Activated naive CD8-positive, alpha-beta T cell treated with anti-CD3 and anti-CD28 coated beads for 36 hours (primary cell): Measurements from ENCODE around the gene GREB1. TPM values are rescaled to one million over a fixed set of nuclear protein-coding genes. Genes with fewer than 3 reads are reported as not detected.

Experiments used
- DNase-seq: peaks from one replicate; pipeline ENCODE4 v3.0.0; 2021
- H3K27ac Mint-ChIP-seq: one replicate; pipeline ENCODE4 v1.8.0; 2022; ENCODE audit warnings: mild to moderate bottlenecking, moderate library complexity, mixed read lengths
- H3K27me3 Mint-ChIP-seq: one replicate; pipeline ENCODE4 v1.8.0; 2022; ENCODE audit warnings: mild to moderate bottlenecking, mixed read lengths
- H3K36me3 Mint-ChIP-seq: one replicate; pipeline ENCODE4 v1.8.0; 2021; ENCODE audit warnings: mild to moderate bottlenecking, mixed read lengths
- H3K4me1 Mint-ChIP-seq: one replicate; pipeline ENCODE4 v1.8.0; 2021; ENCODE audit warnings: mixed read lengths
- H3K4me3 Mint-ChIP-seq: one replicate; pipeline ENCODE4 v1.8.0; 2022; ENCODE audit warnings: mild to moderate bottlenecking, moderate library complexity, mixed read lengths
- H3K9me3 Mint-ChIP-seq: one replicate; pipeline ENCODE4 v1.8.0; 2022; ENCODE audit warnings: mixed read lengths
- total RNA-seq, 2 experiments: library from RNA; stranded (reverse); gene quantifications; one replicate each; pipeline ENCODE4 v1.2.3, GENCODE V29; 2021

GREB1 gene, protein sequence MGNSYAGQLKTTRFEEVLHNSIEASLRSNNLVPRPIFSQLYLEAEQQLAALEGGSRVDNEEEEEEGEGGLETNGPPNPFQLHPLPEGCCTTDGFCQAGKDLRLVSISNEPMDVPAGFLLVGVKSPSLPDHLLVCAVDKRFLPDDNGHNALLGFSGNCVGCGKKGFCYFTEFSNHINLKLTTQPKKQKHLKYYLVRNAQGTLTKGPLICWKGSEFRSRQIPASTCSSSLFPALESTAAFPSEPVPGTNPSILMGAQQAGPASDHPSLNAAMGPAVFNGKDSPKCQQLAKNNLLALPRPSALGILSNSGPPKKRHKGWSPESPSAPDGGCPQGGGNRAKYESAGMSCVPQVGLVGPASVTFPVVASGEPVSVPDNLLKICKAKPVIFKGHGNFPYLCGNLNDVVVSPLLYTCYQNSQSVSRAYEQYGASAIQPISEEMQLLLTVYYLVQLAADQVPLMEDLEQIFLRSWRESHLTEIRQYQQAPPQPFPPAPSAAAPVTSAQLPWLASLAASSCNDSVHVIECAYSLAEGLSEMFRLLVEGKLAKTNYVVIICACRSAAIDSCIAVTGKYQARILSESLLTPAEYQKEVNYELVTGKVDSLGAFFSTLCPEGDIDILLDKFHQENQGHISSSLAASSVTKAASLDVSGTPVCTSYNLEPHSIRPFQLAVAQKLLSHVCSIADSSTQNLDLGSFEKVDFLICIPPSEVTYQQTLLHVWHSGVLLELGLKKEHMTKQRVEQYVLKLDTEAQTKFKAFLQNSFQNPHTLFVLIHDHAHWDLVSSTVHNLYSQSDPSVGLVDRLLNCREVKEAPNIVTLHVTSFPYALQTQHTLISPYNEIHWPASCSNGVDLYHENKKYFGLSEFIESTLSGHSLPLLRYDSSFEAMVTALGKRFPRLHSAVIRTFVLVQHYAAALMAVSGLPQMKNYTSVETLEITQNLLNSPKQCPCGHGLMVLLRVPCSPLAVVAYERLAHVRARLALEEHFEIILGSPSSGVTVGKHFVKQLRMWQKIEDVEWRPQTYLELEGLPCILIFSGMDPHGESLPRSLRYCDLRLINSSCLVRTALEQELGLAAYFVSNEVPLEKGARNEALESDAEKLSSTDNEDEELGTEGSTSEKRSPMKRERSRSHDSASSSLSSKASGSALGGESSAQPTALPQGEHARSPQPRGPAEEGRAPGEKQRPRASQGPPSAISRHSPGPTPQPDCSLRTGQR (N-terminal part only)
- 1 to 10 TPM in 1 of 2 experiments, under 1 TPM in 1; 0.52 to 1.0 TPM for total RNA-seq

DNA sequence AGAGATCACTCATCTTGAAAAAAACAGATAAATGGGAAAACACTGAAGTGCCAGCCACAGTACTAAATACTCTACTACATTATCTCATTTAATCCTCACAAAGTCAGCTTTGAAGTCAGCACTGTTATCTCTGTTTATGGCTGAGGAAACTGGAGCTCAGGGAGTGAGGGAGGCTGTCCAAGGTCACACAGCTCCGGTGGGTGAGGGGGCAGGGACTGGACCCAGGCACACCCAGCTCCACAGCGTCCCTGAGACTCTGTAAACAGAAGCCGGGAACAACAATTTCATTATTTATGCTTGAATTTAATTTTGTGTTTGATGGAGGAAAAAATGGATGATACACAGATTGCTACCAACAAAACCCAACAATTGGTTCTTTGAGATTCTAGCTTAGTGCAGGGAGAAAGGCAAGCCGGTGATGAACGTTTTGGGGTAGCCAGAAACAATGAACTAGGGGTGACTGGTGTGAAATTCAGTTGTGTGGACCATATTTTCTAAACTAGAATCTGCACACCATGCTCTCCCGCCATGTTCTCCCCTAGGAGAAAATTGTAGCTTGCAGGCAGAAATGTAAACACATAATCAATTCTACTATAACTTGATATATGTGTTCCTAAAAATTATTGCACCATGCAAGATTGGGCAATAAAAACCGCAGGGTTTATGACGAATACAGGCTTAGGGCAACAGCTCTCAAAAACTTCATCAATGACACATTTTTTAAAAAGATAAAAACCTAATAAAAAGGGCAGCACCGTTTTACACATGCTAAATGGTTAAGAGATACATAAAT, at the start of gene GREB1:
Gene GREB1 (plus strand): TSS at position 768 of the 793 bp plus-strand sequence. CDS start 22,570 bp downstream, outside the sequence.
- Mint-ChIP-seq H3K9me3 (no peaks in the 10 kb centered on the region), H3K27ac (no peak within 1 kb of the TSS), H3K27me3 (peaks cover 42% of the 10 kb centered on the region), H3K36me3 (no peaks in the 10 kb centered on the region), H3K4me1 (no peaks in the 10 kb centered on the region), H3K4me3 (no peak within 1 kb of the TSS)
- no peak for DNase-seq

DNA sequence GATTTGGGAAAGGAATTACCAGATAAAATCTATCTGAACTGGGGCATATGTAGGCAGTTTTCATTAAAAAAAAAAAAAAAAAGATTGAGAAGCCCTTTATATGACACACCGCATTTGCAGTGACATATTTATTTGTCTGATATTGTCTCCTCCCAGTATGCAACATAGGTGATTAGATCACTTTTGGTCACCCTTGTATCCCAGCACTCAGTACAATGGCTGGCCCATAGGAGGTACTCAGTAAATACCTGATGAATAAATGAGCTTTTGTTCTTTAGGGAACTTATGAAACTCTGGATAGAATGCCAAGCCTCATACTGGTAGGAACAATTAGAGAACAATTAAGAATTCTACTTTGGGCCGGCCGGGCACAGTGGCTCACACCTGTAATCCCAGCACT, 45.0 kb upstream of the GREB1 start:
- no peak overlapping the region for H3K27ac Mint-ChIP-seq
- H3K27me3 Mint-ChIP-seq, result peaks cover 35% of the 10 kb centered on the region
- no peak for DNase-seq
- H3K9me3 Mint-ChIP-seq, result no peaks in the 10 kb centered on the region
- H3K36me3 Mint-ChIP-seq, result no peaks in the 10 kb centered on the region
- no peak overlapping the region for H3K4me3 Mint-ChIP-seq
- no peaks in the 10 kb centered on the region for H3K4me1 Mint-ChIP-seq

DNA sequence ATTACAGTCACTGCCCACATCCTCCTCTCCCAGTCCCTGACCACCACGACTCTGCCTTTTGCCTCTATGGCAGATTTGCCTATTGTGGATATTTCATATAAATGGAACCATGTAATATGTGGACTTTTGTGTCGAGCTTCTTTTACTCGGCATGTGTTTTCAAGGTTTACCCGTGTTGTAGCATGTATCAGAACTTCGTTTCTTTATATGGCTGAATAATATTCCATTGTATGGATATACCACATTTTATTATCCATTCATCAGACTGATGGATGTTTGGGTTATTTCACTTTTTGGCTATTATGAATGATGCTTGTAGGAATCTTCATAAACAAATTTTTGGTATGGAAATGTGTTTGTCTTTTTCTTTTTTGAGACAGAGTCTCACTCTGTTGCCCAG, 43.7 kb upstream of the GREB1 start:
- Mint-ChIP-seq H3K9me3 (no peaks in the 10 kb centered on the region), H3K4me3 (no peak overlapping the region), H3K4me1 (no peaks in the 10 kb centered on the region), H3K36me3 (no peaks in the 10 kb centered on the region), H3K27ac (no peak overlapping the region), H3K27me3 (peaks cover 22% of the 10 kb centered on the region)
- DNase-seq, result no peak

DNA sequence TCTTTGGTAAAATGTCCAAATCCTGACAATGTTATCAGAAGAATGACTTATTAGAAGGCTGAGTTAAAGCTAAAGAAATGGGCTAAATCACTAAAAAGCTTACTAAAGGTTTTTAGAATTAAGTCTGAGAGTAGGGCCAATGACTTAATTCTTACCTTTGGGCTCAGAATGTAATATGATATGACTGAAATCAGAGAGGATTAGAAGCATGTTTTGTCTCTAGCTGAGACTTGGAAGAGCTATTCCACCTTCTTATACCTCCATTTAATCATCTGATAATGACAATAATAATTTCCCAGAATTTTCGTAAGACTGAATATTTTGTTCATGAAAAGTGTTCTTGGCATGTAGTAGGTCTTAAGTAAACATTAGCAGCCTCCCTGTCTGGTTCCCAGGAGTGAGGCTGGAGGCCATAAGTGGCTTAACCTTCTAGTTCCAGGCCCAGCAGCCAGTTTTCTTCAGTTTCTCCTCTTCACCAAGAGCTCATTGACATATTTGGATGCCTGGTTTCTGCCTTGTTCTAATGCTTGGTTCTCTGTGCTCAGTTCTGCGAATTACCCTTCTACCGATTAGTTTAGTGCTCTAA, 42.4 kb upstream of the GREB1 start:
- Mint-ChIP-seq H3K36me3 (no peaks in the 10 kb centered on the region), H3K27me3 (peaks cover 18% of the 10 kb centered on the region), H3K4me3 (no peak overlapping the region), H3K9me3 (no peaks in the 10 kb centered on the region), H3K4me1 (no peaks in the 10 kb centered on the region), H3K27ac (no peak overlapping the region)
- DNase-seq, result no peak

DNA sequence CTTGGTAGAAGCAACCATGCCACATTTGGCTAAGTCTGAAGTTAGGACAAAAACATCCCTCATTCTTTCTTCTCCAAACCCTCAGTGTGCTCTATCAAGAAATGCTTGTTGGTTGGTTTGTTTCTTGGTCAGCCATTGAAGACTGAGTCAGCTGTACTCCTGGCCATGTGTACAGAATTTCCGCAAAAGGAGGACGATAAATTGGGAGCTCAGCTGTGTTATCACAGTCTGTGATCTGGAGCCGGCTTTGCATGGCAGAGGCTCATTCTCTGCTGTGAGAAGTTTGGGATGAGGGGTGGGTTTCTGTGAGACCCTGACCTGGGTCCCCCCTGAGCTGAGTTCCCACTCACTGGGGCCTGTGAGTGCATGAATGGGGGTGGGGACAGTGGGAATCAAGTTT, 41.6 kb upstream of the GREB1 start:
- Mint-ChIP-seq H3K27me3 (peaks cover 17% of the 10 kb centered on the region), H3K4me1 (no peaks in the 10 kb centered on the region), H3K9me3 (no peaks in the 10 kb centered on the region), H3K4me3 (no peak overlapping the region), H3K36me3 (no peaks in the 10 kb centered on the region), H3K27ac (no peak overlapping the region)
- no peak for DNase-seq

DNA sequence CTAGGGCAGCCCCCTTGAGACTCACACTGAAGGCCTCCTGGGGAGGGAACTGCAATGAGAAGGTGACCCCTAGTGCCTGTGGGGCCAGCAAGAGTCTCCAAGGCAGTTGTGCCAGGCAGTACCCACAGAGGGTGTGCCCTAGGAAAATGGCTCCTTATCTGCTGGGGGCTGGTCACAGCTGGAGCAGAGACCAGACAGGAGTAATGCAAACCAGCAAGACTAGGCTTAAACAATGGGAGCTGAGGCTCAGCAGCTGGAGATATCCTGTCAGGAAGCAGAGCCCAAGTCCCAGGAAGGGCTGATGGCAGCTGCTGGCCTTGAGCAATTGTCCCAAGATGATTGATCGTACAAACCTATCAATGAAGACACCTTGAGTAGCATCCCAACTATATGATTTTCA, 41.1 kb upstream of the GREB1 start:
- DNase-seq, result no peak
- Mint-ChIP-seq H3K27me3 (peaks cover 14% of the 10 kb centered on the region), H3K36me3 (no peaks in the 10 kb centered on the region), H3K27ac (no peak overlapping the region), H3K4me1 (no peaks in the 10 kb centered on the region), H3K9me3 (no peaks in the 10 kb centered on the region), H3K4me3 (no peak overlapping the region)

DNA sequence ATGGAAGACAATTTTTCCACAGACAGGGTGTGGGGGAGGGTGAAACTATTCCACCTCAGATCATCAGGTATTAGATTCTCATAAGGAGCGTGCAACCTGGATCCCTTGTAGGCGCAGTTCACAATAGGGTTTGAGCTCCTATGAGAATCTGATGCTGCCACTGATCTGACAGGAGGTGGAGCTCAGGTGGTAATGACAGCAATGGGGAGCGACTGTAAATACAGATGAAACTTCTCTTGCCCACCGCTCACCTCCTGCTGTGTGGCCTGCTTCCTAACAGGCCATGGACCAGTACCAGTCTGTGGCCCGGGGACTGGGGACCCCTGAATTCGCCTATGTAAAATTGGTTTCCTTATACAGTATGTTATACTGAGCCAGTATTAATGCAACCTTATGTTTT, 40.6 kb upstream of the GREB1 start:
- Mint-ChIP-seq H3K27me3 (peaks cover 14% of the 10 kb centered on the region), H3K9me3 (no peaks in the 10 kb centered on the region), H3K4me1 (no peaks in the 10 kb centered on the region), H3K36me3 (no peaks in the 10 kb centered on the region), H3K27ac (no peak overlapping the region), H3K4me3 (no peak overlapping the region)
- no peak for DNase-seq

DNA sequence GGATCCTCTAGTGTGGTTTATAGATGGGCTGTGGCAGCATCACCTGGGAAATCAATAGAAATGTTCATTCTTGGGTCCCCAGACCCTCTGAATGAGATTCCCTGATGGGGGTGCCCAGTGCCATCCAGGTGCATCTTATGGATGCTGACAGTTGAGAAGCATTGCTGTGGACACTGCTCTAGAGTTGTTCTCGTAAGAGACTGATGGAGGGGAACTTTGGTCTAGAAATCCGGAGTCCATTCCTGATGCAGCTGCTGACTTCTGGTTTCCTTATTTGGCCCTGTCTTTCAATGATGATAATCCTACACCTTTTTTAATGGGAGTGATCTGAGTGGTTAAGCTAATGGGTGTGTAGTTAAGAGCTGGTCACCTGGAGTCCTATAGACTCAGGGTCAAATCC, 39.5 kb upstream of the GREB1 start:
- no peak overlapping the region for H3K4me3 Mint-ChIP-seq
- H3K27ac Mint-ChIP-seq, result no peak overlapping the region
- peaks cover 10% of the 10 kb centered on the region for H3K27me3 Mint-ChIP-seq
- H3K4me1 Mint-ChIP-seq, result no peaks in the 10 kb centered on the region
- no peaks in the 10 kb centered on the region for H3K36me3 Mint-ChIP-seq
- H3K9me3 Mint-ChIP-seq, result no peaks in the 10 kb centered on the region
- no peak for DNase-seq

DNA sequence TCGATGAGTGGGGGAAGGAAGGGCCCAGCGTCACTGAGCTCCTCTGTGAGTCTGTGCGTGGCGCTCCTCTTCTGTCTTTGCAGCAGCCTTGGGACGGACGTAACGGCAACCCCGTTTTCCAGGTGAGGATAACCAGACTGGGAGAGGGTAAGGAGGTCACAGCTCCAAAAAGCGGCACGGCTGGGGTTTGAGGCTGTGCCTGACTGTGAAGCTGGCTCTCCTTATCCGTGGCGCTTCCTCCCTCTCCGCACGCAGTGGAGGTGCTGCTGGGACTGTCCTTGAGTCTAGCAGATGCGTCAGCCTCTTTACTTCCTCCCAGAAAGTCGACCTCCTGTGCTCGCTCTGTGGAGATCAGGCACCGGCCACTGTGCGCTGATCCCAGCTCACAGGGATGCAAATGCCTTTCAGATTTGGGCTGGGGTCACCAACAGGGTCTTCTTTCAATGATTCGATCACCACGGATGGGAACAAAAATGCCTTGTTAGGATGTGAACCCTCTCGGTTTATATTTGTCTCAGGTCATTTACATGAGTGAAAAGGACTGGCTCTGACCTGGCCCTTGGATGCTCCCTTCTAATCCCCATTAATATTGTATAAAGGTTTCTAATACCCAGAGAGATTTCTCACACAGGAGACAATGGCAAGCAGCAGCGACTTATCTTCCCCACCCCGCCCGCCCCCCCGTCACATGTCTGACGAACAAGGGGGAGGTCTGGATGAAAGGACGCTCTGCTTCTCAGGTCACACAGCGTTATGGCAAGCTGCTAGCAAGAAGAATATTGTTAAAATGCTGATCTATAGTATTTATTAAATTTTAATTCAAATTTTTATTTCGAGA, 37.8 kb upstream of the GREB1 start:
- Mint-ChIP-seq H3K27me3 (peaks cover 13% of the 10 kb centered on the region), H3K27ac (no peak overlapping the region), H3K9me3 (no peaks in the 10 kb centered on the region), H3K4me1 (no peaks in the 10 kb centered on the region), H3K36me3 (no peaks in the 10 kb centered on the region), H3K4me3 (no peak overlapping the region)
- no peak for DNase-seq

DNA sequence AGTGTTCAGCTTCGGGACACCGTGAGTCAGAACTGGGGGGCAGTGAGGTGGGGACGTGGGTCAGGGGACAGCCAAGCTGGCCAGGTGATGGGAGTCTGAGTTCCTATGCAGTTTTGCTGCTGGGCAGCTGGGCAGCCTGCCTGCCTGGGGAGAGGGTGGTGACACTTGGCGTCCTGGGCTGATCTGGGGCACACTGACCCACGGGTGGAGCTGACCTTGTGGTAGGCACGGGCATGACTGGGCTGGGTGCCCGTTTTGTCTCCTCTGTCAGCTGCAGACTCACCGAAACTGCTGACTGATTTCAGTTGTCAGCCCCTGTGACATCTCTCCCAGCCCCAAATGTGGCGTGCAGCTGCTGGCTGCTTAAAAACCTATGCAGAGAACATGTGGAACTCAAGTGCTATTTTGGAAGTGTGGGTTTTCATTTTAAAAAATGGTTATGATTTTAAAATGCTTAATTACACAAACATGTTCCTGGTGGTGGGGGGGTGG, 35.3 kb upstream of the GREB1 start:
- Mint-ChIP-seq H3K4me3 (no peak overlapping the region), H3K4me1 (peaks cover 4% of the 10 kb centered on the region), H3K36me3 (no peaks in the 10 kb centered on the region), H3K27ac (no peak overlapping the region), H3K9me3 (peaks cover 4% of the 10 kb centered on the region), H3K27me3 (peaks cover 27% of the 10 kb centered on the region)
- DNase-seq, result no peak

DNA sequence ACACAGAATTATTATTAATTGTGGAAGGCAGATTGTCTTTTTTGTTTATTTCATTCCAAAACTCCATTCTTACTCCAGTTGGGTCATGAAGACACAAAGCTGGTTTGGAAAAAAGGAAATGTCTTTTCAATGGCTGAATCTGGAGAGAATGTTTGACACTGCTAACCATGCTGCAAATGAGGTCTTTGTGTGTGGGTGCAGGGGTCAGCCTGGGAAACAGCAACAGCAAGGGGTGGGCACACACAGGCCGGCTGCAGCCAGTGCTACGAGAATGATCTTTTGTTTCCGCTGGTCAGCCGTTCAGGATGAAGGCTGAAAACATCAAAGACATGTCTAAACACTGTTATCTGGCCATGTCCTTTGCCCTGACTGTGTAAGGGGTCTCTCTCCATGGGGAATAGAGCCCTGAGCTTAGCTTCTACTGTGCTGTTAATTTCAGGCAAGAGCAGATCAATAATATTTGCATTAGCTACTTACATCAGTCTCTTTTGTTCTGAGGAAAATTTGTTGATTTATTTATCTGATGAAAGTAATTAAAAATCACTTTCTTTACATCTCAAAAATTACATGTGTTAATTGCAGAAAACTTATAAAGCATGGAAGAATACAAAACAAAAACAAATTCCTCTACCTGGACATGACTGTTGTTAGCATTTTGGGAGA, 34.6 kb upstream of the GREB1 start:
- DNase-seq, result no peak
- peaks cover 4% of the 10 kb centered on the region for H3K4me1 Mint-ChIP-seq
- H3K36me3 Mint-ChIP-seq, result no peaks in the 10 kb centered on the region
- peaks cover 5% of the 10 kb centered on the region for H3K9me3 Mint-ChIP-seq
- peaks cover 30% of the 10 kb centered on the region for H3K27me3 Mint-ChIP-seq
- no peak overlapping the region for H3K27ac Mint-ChIP-seq
- H3K4me3 Mint-ChIP-seq, result no peak overlapping the region

DNA sequence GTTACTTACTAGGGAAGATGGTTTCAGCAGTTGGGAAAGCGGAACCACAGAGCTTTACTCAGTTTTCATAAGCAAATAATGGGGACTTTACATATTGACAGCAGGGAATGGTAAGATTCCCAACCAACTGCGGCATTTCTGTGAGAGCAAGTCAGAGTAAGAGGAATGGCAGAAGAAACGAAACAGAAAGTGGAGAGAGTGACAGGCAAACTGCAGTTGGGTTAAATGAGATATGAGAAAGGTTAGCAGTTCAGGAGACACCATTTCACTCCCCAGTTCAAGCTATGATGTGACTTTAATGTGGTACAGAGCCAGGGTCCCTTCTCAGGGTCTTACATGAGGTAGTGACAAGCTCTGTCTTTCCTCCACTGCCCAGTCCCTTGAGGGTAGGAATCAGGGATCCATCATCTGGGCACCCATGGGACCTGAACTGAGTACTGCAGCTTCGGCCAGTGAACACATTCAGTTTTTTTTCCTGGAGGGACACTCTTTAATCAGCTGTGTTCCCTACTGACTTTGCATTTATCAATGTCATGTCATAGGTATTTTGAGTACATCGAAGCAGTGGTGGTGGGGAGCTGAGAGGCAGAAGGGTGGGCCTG, 33.0 kb upstream of the GREB1 start:
- no peak for DNase-seq
- Mint-ChIP-seq H3K27ac (no peak overlapping the region), H3K27me3 (peaks cover 34% of the 10 kb centered on the region), H3K4me3 (no peak overlapping the region), H3K4me1 (peaks cover 4% of the 10 kb centered on the region), H3K9me3 (peaks cover 5% of the 10 kb centered on the region), H3K36me3 (no peaks in the 10 kb centered on the region)
